GM12865 (cell line): ENCODE data around the gene GANC.

Experiments
- DNase-seq: peaks from one replicate; pipeline ENCODE4 v3.0.0; 2010; ENCODE audit warnings: low read depth
- H3K4me3 ChIP-seq: 2 replicates; pipeline ENCODE4 v1.5.1; 2011; ENCODE audit warnings: mild to moderate bottlenecking, low read depth, low read length, control low read depth
- TF ChIP-seq, protein P1 (sequence below): IDR thresholded peaks from 2 replicates; pipeline ENCODE4 v1.5.1; 2011; ENCODE audit warnings: low read length, control low read depth, low read depth, inconsistent platforms; ENCODE audit not compliant: insufficient read depth; ENCODE audit errors: missing control alignments

GANC gene

GRCh38 chr15:42363942-42364341 lies 90.9 kb downstream of the GANC start:
- TF ChIP-seq, protein P1, sequence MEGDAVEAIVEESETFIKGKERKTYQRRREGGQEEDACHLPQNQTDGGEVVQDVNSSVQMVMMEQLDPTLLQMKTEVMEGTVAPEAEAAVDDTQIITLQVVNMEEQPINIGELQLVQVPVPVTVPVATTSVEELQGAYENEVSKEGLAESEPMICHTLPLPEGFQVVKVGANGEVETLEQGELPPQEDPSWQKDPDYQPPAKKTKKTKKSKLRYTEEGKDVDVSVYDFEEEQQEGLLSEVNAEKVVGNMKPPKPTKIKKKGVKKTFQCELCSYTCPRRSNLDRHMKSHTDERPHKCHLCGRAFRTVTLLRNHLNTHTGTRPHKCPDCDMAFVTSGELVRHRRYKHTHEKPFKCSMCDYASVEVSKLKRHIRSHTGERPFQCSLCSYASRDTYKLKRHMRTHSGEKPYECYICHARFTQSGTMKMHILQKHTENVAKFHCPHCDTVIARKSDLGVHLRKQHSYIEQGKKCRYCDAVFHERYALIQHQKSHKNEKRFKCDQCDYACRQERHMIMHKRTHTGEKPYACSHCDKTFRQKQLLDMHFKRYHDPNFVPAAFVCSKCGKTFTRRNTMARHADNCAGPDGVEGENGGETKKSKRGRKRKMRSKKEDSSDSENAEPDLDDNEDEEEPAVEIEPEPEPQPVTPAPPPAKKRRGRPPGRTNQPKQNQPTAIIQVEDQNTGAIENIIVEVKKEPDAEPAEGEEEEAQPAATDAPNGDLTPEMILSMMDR = no peak
- no peak for DNase-seq
- H3K4me3 ChIP-seq = no peak overlapping the region

DNA sequence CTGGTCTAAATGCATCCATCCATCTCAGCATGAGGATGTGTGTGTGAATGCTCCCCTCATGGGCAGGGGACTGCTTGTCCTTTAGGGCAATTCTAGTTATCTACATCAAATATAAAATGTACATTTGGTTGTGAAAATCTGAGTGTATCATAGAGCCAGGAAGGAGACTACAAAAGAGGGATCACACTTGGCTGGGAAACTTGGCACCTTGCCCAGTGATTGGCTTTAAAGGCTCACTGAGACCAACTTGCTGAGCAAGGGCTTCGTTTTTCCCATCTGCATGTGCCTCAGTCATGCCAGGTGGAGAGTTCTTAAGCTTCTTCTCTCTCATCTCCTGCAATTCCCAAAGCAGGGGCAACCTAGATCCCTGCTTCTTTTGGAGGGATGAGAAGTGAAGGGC lies 91.5 kb downstream of the GANC start:
- no peak overlapping the region for H3K4me3 ChIP-seq
- no peak for DNase-seq
- TF ChIP-seq, protein P1 = no peak

DNA sequence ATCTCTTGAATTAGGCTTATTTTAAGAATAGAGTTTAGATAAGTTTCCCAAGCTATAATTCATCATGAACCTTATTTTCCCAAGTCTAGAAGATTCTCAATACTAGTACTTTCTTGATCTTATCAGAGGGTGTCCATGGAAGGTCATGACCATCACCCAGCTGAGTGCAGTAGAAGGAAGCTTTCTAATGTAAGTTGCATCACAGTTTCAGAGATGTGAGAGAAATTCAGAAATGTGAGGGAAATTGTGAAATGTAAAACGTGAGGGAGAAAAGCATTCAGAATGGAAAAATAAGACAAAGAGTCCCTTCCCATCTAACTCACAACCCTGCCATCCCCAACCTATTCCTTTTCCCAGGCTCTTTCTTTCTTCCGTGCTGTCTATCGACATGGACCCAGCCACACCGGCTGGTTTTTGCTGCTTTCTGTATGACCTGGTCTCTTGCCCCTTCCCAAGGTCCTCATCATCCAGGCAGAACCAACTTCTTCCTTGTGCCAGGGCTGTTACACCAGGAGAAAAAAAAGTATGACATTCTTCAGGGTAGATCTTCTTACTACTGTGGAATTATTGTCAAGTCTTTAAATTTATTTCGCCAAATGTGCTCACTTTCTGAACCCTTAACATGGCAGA lies 93.0 kb downstream of the GANC start:
- DNase-seq = no peak
- H3K4me3 ChIP-seq = no peak overlapping the region
- TF ChIP-seq, protein P1 = no peak

- DNase-seq = no peak
- TF ChIP-seq, protein P1 = no peak
These were observed 94.0 kb downstream of the GANC start for GRCh38 chr15:42367041-42367440.

DNA sequence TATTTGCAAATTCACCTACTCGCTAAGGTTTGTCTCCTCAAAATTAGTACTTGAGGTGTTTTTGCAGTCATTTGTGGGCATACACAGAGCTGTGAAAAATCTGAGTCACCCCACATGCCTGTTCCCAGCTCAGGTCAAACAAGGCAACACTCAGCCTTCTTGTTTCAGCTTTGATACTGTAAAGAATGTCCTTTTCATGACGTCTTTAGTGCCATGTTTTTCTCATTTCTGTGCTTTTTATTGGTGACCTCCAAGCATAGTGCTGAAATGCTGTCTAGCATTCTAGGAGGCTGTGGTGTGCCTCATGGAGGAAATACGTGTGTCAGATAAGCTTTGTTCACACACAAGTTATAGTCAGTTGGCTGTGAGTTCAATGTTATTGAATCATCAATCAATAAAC lies 95.1 kb downstream of the GANC start:
- no peak for DNase-seq
- H3K4me3 ChIP-seq = no peak overlapping the region
- TF ChIP-seq, protein P1 = no peak

More at GRCh38 chr15:42367041-42367440, 94.0 kb downstream of the GANC start:
- no peak overlapping the region for H3K4me3 ChIP-seq

- DNase-seq = no peak
- TF ChIP-seq, protein P1 = no peak
- no peak overlapping the region for H3K4me3 ChIP-seq
These were observed 98.1 kb downstream of the GANC start for GRCh38 chr15:42371096-42371495.

DNA sequence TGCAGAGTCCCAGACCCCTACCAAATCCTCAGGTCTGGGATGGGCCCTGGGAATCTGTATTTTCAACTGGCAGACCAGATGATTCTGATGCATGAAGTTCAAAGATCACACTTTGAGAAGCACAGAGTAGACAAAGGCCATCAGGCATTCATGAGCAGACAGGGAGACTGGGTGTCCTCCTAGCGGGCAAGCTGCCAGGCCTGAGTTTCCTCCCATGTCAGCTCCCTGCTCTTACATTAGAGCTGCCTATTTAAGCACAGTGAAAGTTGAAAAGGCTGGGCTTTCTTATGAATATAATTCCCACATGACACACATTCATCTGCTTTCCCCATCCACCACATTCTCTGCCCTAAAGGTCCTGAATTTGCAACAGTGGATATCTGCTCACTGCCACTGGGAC lies 100.3 kb downstream of the GANC start:
- H3K4me3 ChIP-seq = no peak overlapping the region
- TF ChIP-seq, protein P1 = no peak
- DNase-seq = no peak
